H1 (cell line): ENCODE data around the gene NENF.

ENCODE experiments used
- BACH1 ChIP-seq: IDR thresholded peaks from 2 replicates; pipeline ENCODE4 v1.6.1; 2012; ENCODE audit warnings: low read length, improper control_type of control experiment
- CBX5 ChIP-seq: fragments of 300-800, 300-1000 bp; sonication (generic); IDR thresholded peaks from 2 replicates; pipeline ENCODE4 v1.7.1; 2016; ENCODE audit warnings: antibody characterized with exemption, low read length, low read depth
- CEBPB ChIP-seq: IDR thresholded peaks from 2 replicates; pipeline ENCODE4 v1.6.1; 2012; ENCODE audit warnings: low read depth, low read length
- CHD1 ChIP-seq: IDR thresholded peaks from 2 replicates; pipeline ENCODE4 v1.6.1; 2012; ENCODE audit warnings: low read depth, low read length, improper control_type of control experiment
- CTCF ChIP-seq, 3 experiments: IDR thresholded peaks; 1 replicate in 2 of 3; 2 replicates in 1 of 3; pipeline versions ENCODE4 v1.5.1 to v1.6.1; 2011; ENCODE audit warnings: low read length in 3 of 3, mild to moderate bottlenecking in 3 of 3, inconsistent platforms in 2 of 3, low read depth in 1 of 3, moderate library complexity in 1 of 3; ENCODE audit not compliant: insufficient read depth in 1 of 3; ENCODE audit errors: control extremely low read depth in 1 of 3
- EGR1 ChIP-seq: IDR thresholded peaks from 2 replicates; pipeline ENCODE4 v1.6.1; 2011; ENCODE audit warnings: low read depth, low read length, borderline replicate concordance
- EZH2 ChIP-seq: fragments of 200-600 bp; sonication (generic); IDR thresholded peaks from 2 replicates; pipeline ENCODE4 v1.7.1; 2012; ENCODE audit warnings: low read depth, mild to moderate bottlenecking, moderate library complexity, low read length, inconsistent platforms; ENCODE audit not compliant: severe bottlenecking
- GABPA ChIP-seq: IDR thresholded peaks from 2 replicates; pipeline ENCODE4 v1.6.1; 2011; ENCODE audit warnings: mild to moderate bottlenecking, low read length, moderate library complexity, borderline replicate concordance; ENCODE audit not compliant: insufficient read depth
- PHF8 ChIP-seq: fragments of 200-600 bp; sonication (generic); conservative IDR thresholded peaks from 2 replicates; pipeline ENCODE4 v1.7.1; 2012; ENCODE audit warnings: low read depth, mild to moderate bottlenecking, inconsistent platforms, low read length, moderate library complexity
- POLR2A ChIP-seq, 2 experiments: IDR thresholded peaks; 1 replicate in 1 of 2; 2 replicates in 1 of 2; pipeline ENCODE4 v1.6.1; 2011; ENCODE audit warnings: low read depth in 2 of 2, low read length in 2 of 2, mild to moderate bottlenecking in 2 of 2; ENCODE audit errors: control extremely low read depth in 1 of 2
- RAD21 ChIP-seq, 2 experiments: IDR thresholded peaks in 1 of 2; conservative IDR thresholded peaks in 1 of 2; 2 replicates each; pipeline ENCODE4 v1.6.1; 2011; ENCODE audit warnings: low read depth in 2 of 2, low read length in 2 of 2, improper control_type of control experiment in 1 of 2, inconsistent platforms in 1 of 2, mild to moderate bottlenecking in 1 of 2, moderate library complexity in 1 of 2
- RBBP5 ChIP-seq: IDR thresholded peaks from 2 replicates; pipeline ENCODE4 v1.7.1; 2012; ENCODE audit warnings: low read depth, mild to moderate bottlenecking, inconsistent platforms, low read length, moderate library complexity, borderline replicate concordance
- TF ChIP-seq, protein P1 (sequence below): IDR thresholded peaks from 2 replicates; pipeline ENCODE4 v1.6.1; 2011; ENCODE audit warnings: low read depth, mild to moderate bottlenecking, low read length; ENCODE audit not compliant: insufficient read depth

- TF ChIP-seq EGR1: no peak
- no peak for TF ChIP-seq POLR2A (IDR thresholded peaks at IDR 0.05; ENCODE audit: control extremely low read depth in 1 of 2, low read depth in 2 of 2, low read length in 2 of 2)
- TF ChIP-seq PHF8: no peak
- no peak for TF ChIP-seq CTCF (IDR thresholded peaks at IDR 0.05; ENCODE audit: control extremely low read depth in 1 of 3, insufficient read depth in 1 of 3, low read depth in 1 of 3, low read length in 3 of 3)
- no peak for TF ChIP-seq BACH1
- no peak for TF ChIP-seq EZH2
- no peak for TF ChIP-seq CEBPB
- no peak for TF ChIP-seq RBBP5
- TF ChIP-seq, protein P1, sequence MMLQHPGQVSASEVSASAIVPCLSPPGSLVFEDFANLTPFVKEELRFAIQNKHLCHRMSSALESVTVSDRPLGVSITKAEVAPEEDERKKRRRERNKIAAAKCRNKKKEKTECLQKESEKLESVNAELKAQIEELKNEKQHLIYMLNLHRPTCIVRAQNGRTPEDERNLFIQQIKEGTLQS: no peak
- TF ChIP-seq RAD21 (IDR thresholded peaks at IDR 0.05 in 1 of 2, conservative IDR thresholded peaks at IDR 0.05 in 1 of 2; ENCODE audit: low read depth in 2 of 2, low read length in 2 of 2): no peak
- no peak for TF ChIP-seq CHD1
- TF ChIP-seq GABPA: no peak
- TF ChIP-seq CBX5: no peak
Measured at GRCh38 chr1:212459656-212460055, 26.9 kb downstream of the NENF start.
